ENCODE measurements around the gene PFKL.

DNA sequence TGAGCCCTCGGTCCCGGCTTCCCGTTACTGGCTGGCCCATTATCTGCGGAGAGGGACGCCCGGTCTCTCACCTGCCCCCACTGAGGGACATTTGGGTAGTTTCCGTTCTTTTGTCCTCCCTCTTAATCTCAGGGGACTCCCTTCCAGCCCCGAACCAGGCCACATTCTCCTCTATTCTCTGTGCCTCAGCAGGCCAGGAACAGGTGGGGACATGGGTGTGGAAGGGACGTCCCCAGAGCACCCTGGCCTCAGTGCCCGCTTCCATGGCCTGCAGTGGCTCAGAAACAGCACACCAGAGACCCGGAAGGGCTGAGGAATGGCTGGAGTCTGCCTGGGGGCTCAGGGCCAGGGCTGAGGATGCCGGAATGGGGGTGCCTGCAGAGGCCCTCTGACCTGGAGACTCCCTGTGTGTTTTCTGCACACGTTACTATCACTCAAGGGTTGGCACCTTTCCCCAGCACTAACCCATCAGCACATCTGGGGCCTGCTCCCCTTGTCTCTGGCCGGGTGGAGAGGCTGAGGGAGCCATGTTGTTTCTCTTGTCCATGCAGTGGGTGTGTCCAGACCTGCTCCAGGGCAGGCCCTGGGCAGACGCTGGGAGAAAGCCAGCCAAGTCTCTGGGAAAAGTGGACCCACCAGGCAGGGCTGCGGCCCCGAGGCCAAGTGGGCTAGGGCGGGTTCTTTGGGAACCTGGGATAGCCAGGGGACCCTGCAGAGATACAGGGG, 28.1 kb upstream of the PFKL start:
- no peak for TF ChIP-seq CTCF (IDR thresholded peaks at IDR 0.05)
- no peak for TF ChIP-seq NFE2L1 (CRISPR knock-in tag; IDR thresholded peaks at IDR 0.05)
- no peak for TF ChIP-seq HMGXB4 (CRISPR knock-in tag; IDR thresholded peaks at IDR 0.05)

All from WTC11 (cell line).